Osteoblast (primary cell): ENCODE data around the gene MMP11. TPM values are rescaled to one million over a fixed set of nuclear protein-coding genes. Genes with fewer than 3 reads are reported as not detected.
A peak's percentile ranks its signal among the peaks of the same experiment; 100 is the strongest.

ENCODE experiments used
- DNase-seq: peaks from one replicate; pipeline ENCODE4 v3.0.0; 2011; ENCODE audit warnings: low spot score, mixed read lengths; ENCODE audit not compliant: insufficient read length; ENCODE audit errors: missing footprints
- H2AFZ ChIP-seq: 2 replicates; pipeline ENCODE4 v1.6.0; 2011; ENCODE audit warnings: mild to moderate bottlenecking, low read length
- H3K27ac ChIP-seq: 2 replicates; pipeline ENCODE4 v1.5.1; 2011; ENCODE audit warnings: mild to moderate bottlenecking, low read depth, low read length, moderate library complexity
- H3K27me3 ChIP-seq: 2 replicates; pipeline ENCODE4 v1.6.0; 2012; ENCODE audit warnings: mild to moderate bottlenecking, control low read depth, inconsistent platforms, low read length, moderate library complexity; ENCODE audit not compliant: insufficient read depth
- H3K36me3 ChIP-seq: 2 replicates; pipeline ENCODE4 v1.5.1; 2011; ENCODE audit warnings: mild to moderate bottlenecking, low read length, control low read depth, moderate library complexity; ENCODE audit not compliant: insufficient read depth
- H3K4me1 ChIP-seq: 2 replicates; pipeline ENCODE4 v1.5.1; 2011; ENCODE audit warnings: mild to moderate bottlenecking, low read length, control low read depth, moderate library complexity; ENCODE audit not compliant: insufficient read depth
- H3K4me2 ChIP-seq: 2 replicates; pipeline ENCODE4 v1.6.0; 2011; ENCODE audit warnings: mild to moderate bottlenecking, low read length; ENCODE audit not compliant: insufficient read depth
- H3K4me3 ChIP-seq: fragments of 200-600 bp; sonication (generic); 3 replicates; pipeline ENCODE4 v1.5.1; 2012; ENCODE audit warnings: mild to moderate bottlenecking, low read length, inconsistent platforms; ENCODE audit not compliant: insufficient read depth
- H3K79me2 ChIP-seq: 2 replicates; pipeline ENCODE4 v1.6.0; 2012; ENCODE audit warnings: mild to moderate bottlenecking, low read length, control low read depth, inconsistent platforms; ENCODE audit not compliant: insufficient read depth
- H3K9me3 ChIP-seq: 2 replicates; pipeline ENCODE4 v1.5.1; 2011; ENCODE audit warnings: low read depth, low read length, control low read depth
- H4K20me1 ChIP-seq: 2 replicates; pipeline ENCODE4 v1.6.0; 2012; ENCODE audit warnings: mild to moderate bottlenecking, low read length, control low read depth; ENCODE audit not compliant: insufficient read depth
- total RNA-seq: library from RNA; depleted of rRNA; stranded (reverse); fragments of >200 nt; gene quantifications from 2 replicates; pipeline ENCODE4 v1.2.3, GENCODE V29; 2012
- TF ChIP-seq, protein P1 (sequence below): IDR thresholded peaks from 2 replicates; pipeline ENCODE4 v1.5.1; 2011; ENCODE audit warnings: mild to moderate bottlenecking, low read depth, low read length, moderate library complexity; ENCODE audit errors: extremely low read depth

Gene MMP11
- total RNA-seq, 1 donor: 23.5 TPM

DNA sequence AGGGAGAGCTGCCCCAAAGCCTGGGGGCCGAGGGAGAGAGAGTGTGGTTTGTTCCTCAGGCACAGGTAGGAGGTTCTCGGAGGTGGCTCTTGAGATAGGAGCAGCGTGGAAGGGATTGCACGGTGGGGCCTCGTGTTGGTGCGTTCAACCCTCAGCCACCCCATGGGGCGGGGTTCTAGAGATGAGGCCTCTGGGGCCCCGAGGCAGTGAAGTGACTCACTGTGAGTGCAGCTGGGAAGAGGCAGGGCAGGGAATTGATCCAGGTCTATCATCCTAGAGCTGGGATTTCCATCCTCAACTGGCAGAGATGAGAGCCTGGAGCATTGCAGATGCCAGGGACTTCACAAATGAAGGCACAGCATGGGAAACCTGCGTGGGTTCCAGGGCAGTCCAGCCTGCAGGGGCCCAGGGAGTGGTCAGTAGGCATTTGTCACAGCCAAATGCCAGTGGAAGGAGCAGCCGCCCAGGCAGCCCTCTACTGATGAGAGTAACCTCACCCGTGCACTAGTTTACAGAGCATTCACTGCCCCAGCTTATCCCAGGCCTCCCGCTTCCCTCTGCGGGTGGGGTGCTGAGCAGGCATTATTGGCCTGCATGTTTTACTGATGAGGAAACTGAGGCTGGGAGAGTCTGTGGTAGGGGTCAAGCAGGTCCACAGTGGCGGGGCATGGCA lies 9.0 kb downstream of the MMP11 start:
- no peaks in the 10 kb centered on the region for H3K9me3 ChIP-seq
- peak; percentile 99 for DNase-seq
- no peaks in the 10 kb centered on the region for H3K27me3 ChIP-seq
- H3K27ac ChIP-seq: peak overlapping the region; percentile 29
- TF ChIP-seq, protein P1, sequence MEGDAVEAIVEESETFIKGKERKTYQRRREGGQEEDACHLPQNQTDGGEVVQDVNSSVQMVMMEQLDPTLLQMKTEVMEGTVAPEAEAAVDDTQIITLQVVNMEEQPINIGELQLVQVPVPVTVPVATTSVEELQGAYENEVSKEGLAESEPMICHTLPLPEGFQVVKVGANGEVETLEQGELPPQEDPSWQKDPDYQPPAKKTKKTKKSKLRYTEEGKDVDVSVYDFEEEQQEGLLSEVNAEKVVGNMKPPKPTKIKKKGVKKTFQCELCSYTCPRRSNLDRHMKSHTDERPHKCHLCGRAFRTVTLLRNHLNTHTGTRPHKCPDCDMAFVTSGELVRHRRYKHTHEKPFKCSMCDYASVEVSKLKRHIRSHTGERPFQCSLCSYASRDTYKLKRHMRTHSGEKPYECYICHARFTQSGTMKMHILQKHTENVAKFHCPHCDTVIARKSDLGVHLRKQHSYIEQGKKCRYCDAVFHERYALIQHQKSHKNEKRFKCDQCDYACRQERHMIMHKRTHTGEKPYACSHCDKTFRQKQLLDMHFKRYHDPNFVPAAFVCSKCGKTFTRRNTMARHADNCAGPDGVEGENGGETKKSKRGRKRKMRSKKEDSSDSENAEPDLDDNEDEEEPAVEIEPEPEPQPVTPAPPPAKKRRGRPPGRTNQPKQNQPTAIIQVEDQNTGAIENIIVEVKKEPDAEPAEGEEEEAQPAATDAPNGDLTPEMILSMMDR: no peak
- no peaks in the 10 kb centered on the region for H4K20me1 ChIP-seq
- peaks cover 32% of the 10 kb centered on the region for H3K4me1 ChIP-seq
- H3K4me3 ChIP-seq: no peak overlapping the region
- no peaks in the 10 kb centered on the region for H3K79me2 ChIP-seq
- peak overlapping the region; percentile 67 for H2AFZ ChIP-seq
- no peaks in the 10 kb centered on the region for H3K36me3 ChIP-seq
- peak overlapping the region; percentile 14 for H3K4me2 ChIP-seq

- Histone ChIP-seq H2AFZ (no peak overlapping the region), H4K20me1 (no peaks in the 10 kb centered on the region), H3K4me3 (no peak overlapping the region), H3K27ac (no peak overlapping the region), H3K4me2 (no peak overlapping the region), H3K9me3 (no peaks in the 10 kb centered on the region), H3K27me3 (no peaks in the 10 kb centered on the region), H3K79me2 (peaks cover 3% of the 10 kb centered on the region), H3K36me3 (no peaks in the 10 kb centered on the region), H3K4me1 (peaks cover 32% of the 10 kb centered on the region)
- no peak for DNase-seq
- TF ChIP-seq, protein P1: no peak
These were observed 9.6 kb downstream of the MMP11 start for GRCh38 chr22:23782252-23782651.

GRCh38 chr22:23782703-23783102 lies 10.1 kb downstream of the MMP11 start:
- peak; percentile 81 for DNase-seq
- Histone ChIP-seq H2AFZ (no peak overlapping the region), H4K20me1 (peaks cover 4% of the 10 kb centered on the region), H3K9me3 (no peaks in the 10 kb centered on the region), H3K4me2 (no peak overlapping the region), H3K4me3 (no peak overlapping the region), H3K27me3 (no peaks in the 10 kb centered on the region), H3K4me1 (peaks cover 32% of the 10 kb centered on the region), H3K36me3 (no peaks in the 10 kb centered on the region), H3K27ac (no peak overlapping the region), H3K79me2 (peaks cover 7% of the 10 kb centered on the region)
- TF ChIP-seq, protein P1: no peak

- peak; percentile 39 for DNase-seq
- Histone ChIP-seq H3K79me2 (peaks cover 16% of the 10 kb centered on the region), H3K4me1 (peaks cover 39% of the 10 kb centered on the region), H3K4me2 (no peak overlapping the region), H3K4me3 (no peak overlapping the region), H4K20me1 (peaks cover 12% of the 10 kb centered on the region), H2AFZ (no peak overlapping the region), H3K36me3 (no peaks in the 10 kb centered on the region), H3K9me3 (no peaks in the 10 kb centered on the region), H3K27ac (no peak overlapping the region), H3K27me3 (no peaks in the 10 kb centered on the region)
- TF ChIP-seq, protein P1: no peak
These were observed 10.9 kb downstream of the MMP11 start for GRCh38 chr22:23783265-23784150.
